ENCODE measurements around the gene OR10G7. TPM values are rescaled to one million over a fixed set of nuclear protein-coding genes. Genes with fewer than 3 reads are reported as not detected.

The OR10G7 gene
- total RNA-seq, 2 donors from 2014 or later, result not detected

DNA sequence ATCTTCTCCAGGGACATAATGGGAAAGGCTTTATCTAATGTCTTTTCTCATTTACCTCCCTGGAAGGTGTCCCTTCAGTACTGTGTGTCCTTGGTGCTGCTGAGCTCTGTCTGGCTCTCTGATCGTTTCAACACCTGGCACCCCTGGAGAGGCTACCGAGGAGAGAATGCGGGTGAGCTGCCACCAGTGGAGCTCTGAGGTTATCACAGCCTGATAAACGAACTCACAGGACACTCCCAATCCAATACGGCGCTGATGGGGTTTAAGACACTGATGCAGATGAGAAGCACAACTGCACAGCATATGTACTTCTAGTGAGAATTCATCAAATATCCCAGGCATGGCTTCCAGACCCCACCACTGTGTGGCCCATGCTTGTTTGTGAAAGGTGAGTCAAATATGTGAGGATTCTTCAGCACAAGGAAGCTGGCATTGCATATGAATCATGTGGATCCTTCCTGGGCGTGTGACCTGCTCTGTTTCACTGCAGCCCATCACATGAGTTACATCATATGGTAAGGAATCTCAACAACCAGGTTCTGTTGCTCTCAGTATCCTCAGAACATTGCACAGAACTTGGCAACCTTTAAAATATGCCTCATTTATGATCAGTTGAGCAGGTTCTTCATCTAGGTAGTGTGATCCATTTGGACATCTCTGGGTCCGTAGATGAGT, 39.3 kb upstream of the OR10G7 start:
- Histone ChIP-seq H3K4me1 (no peaks in the 10 kb centered on the region), H3K27me3 (no peaks in the 10 kb centered on the region), H3K36me3 (no peaks in the 10 kb centered on the region), H3K27ac (no peak overlapping the region), H3K9ac (ENCODE audit: low read depth in 2 of 2, low read length in 2 of 2) (no peak overlapping the region), H3K4me3 (no peak overlapping the region), H3K9me3 (no peaks in the 10 kb centered on the region)
- TF ChIP-seq, protein P1, sequence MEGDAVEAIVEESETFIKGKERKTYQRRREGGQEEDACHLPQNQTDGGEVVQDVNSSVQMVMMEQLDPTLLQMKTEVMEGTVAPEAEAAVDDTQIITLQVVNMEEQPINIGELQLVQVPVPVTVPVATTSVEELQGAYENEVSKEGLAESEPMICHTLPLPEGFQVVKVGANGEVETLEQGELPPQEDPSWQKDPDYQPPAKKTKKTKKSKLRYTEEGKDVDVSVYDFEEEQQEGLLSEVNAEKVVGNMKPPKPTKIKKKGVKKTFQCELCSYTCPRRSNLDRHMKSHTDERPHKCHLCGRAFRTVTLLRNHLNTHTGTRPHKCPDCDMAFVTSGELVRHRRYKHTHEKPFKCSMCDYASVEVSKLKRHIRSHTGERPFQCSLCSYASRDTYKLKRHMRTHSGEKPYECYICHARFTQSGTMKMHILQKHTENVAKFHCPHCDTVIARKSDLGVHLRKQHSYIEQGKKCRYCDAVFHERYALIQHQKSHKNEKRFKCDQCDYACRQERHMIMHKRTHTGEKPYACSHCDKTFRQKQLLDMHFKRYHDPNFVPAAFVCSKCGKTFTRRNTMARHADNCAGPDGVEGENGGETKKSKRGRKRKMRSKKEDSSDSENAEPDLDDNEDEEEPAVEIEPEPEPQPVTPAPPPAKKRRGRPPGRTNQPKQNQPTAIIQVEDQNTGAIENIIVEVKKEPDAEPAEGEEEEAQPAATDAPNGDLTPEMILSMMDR (IDR thresholded peaks at IDR 0.05), result no peak
- intact Hi-C loops (cut with DNase I), result no loop called here
- DNase-seq, result no peak

DNA sequence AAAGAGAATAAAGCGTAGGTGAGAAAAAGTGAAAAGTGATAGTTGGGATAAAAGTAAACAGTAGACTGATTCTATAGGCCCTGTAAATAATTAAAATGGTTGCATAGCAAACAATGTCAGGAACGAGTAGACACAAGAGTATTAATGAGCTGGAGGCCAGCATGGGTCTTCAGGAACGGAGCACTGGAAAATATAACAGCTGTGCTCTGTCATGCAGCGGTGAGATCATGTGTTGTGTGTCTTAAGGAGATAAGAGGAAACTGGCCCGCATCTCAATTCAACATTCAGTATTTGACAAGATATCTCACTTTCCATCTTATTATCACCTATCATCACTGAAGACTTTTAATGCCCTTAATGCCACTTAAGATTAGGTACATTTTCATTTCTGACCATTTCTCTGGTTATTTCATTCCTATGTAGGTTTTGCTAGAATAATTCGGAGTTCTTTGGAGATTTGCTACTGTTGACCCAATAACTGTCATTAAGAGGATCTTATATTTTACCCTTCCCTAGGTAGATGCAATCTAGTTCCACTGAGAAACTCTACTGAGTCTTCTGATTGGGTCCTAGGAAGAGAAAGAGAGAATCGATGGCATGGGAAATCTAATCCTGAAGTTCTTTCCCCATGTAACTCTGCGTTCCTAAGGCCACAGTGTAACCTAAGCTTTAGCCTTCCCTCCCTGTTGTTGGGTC, 38.7 kb upstream of the OR10G7 start:
- H3K27me3 ChIP-seq, result no peaks in the 10 kb centered on the region
- intact Hi-C loops (cut with DNase I), result loop anchor here (10.0 kb wide), 1 partner anchor 515 kb away; no protein-coding TSS in a partner anchor
- TF ChIP-seq, protein P1 (IDR thresholded peaks at IDR 0.05), result no peak

DNA sequence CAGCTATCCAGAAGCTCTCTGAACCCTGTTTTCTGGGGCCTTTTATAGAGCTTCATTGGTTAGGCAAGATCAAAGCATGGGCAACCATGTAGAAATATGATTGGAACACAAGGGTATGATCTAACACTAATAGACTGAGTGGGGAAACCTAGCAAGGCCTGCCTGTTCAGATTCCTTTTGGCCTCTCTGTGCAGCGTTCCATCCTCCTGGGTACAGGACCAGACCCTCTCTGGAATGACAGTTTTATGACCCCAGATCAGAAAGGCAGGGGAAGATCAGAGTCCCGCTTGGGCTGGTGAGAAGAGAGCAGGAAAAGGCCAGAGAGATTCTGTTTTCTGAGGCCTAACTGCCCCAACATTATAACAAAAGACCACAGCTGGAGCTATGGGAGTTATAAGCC, 37.5 kb upstream of the OR10G7 start:
- no peak overlapping the region for H3K27ac ChIP-seq
- intact Hi-C loops (cut with DNase I), result loop anchor here (10.0 kb wide), 1 partner anchor 516 kb away; no protein-coding TSS in a partner anchor

More for the DNA sequence above, 38.7 kb upstream of the OR10G7 start:
- no peak for DNase-seq
- Histone ChIP-seq H3K4me1 (no peaks in the 10 kb centered on the region), H3K9me3 (no peaks in the 10 kb centered on the region), H3K36me3 (no peaks in the 10 kb centered on the region), H3K9ac (ENCODE audit: low read depth in 2 of 2, low read length in 2 of 2) (no peak overlapping the region), H3K4me3 (no peak overlapping the region), H3K27ac (no peak overlapping the region)

DNA sequence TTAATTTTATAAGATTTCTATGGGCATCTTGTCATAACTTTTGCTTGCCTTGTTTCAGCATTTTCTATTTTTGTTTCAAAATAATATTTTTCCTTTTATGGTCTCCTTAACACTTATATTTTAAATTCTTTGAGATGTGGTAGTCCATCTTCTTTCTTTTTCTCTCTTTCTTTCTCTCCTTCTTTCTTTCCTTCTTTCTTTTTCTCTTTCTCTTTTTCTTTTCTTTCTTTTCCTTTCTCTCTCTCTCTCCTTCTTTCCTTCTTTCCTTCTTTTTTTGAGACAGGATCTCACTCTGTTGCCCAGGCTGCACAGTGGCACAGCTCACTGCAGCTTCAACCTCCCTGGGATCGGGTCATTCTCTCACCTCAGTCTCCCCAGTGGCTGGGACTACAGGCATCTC, 36.1 kb upstream of the OR10G7 start:
- H3K27me3 ChIP-seq, result no peaks in the 10 kb centered on the region
- H3K9ac ChIP-seq (ENCODE audit: low read depth in 2 of 2, low read length in 2 of 2), result no peak overlapping the region
- H3K27ac ChIP-seq, result no peak overlapping the region
- H3K4me1 ChIP-seq, result no peaks in the 10 kb centered on the region
- H3K4me3 ChIP-seq, result no peak overlapping the region
- no peaks in the 10 kb centered on the region for H3K9me3 ChIP-seq
- no peak for DNase-seq
- TF ChIP-seq, protein P1 (IDR thresholded peaks at IDR 0.05), result no peak
- no peaks in the 10 kb centered on the region for H3K36me3 ChIP-seq
- intact Hi-C loops (cut with DNase I), result loop anchor here (10.0 kb wide), 1 partner anchor 518 kb away; no protein-coding TSS in a partner anchor

More for the DNA sequence above, 37.5 kb upstream of the OR10G7 start:
- TF ChIP-seq, protein P1 (IDR thresholded peaks at IDR 0.05), result no peak
- no peaks in the 10 kb centered on the region for H3K4me1 ChIP-seq
- H3K9me3 ChIP-seq, result no peaks in the 10 kb centered on the region
- H3K4me3 ChIP-seq, result no peak overlapping the region
- H3K36me3 ChIP-seq, result no peaks in the 10 kb centered on the region
- H3K27me3 ChIP-seq, result no peaks in the 10 kb centered on the region
- H3K9ac ChIP-seq (ENCODE audit: low read depth in 2 of 2, low read length in 2 of 2), result no peak overlapping the region
- no peak for DNase-seq

DNA sequence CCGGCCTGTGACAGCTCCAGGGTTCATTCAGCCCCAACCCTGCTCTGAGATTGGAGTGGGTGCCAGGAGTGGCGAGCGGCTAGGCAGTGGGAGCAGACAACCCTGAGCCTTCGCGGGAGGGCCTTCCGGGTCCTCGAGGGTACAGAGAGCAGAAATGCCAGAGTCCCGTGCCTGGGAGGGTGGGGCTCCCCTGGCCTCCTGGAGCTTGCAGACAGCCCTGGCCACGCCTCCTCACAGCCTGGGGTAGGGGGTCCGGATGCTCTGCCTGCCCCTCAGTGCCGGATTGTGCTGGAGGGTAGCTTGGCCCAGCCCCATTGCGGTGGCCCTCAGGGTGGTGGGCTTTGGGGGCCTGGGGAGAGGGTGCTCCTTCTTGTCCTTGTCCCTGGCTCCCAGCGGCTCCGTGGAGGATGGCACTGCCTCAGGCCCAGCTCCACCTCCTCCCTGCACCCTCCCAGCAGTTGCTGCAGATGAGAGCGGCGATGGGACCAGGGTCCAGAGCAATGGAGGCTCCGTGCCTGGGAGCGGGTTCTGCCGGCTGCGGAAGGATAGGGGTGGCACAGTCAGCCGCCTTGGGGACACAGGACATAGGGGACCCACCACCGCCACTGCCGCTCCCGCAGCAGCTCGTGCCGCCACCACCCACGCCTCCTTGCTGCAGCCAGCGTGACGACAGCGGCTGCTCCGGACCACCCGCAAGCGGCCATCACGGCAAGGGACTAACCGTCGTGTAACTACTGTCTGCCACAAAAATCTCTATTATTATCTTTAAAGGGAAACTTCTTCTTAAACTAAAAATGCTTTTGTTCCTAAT, 34.9 kb upstream of the OR10G7 start:
- intact Hi-C loops (cut with DNase I), result loop anchor here (10.0 kb wide), 1 partner anchor 519 kb away; no protein-coding TSS in a partner anchor
- TF ChIP-seq, protein P1 (IDR thresholded peaks at IDR 0.05), result no peak
- Histone ChIP-seq H3K4me1 (no peaks in the 10 kb centered on the region), H3K4me3 (peak overlapping the region; percentile 46), H3K9ac (ENCODE audit: low read depth in 2 of 2, low read length in 2 of 2) (peak overlapping the region; percentile 35 to 62), H3K9me3 (no peaks in the 10 kb centered on the region), H3K27me3 (no peaks in the 10 kb centered on the region), H3K27ac (no peak overlapping the region), H3K36me3 (no peaks in the 10 kb centered on the region)
- DNase-seq, result peak; percentile 58

All from colonic mucosa (tissue), 4 donors.